GM18505 (cell line): ENCODE data around the gene ABTB2.

Source experiments
- ATAC-seq: cut with Tn5 transposase; IDR thresholded peaks from one replicate; pipeline ENCODE4 v1.9.1; 2021; ENCODE audit not compliant: unreplicated experiment
- POLR2A ChIP-seq: IDR thresholded peaks from 4 replicates; pipeline ENCODE4 v1.6.1; 2011; ENCODE audit warnings: borderline replicate concordance; ENCODE audit not compliant: insufficient read depth, insufficient read length; ENCODE audit errors: extremely low read depth

Gene ABTB2

DNA sequence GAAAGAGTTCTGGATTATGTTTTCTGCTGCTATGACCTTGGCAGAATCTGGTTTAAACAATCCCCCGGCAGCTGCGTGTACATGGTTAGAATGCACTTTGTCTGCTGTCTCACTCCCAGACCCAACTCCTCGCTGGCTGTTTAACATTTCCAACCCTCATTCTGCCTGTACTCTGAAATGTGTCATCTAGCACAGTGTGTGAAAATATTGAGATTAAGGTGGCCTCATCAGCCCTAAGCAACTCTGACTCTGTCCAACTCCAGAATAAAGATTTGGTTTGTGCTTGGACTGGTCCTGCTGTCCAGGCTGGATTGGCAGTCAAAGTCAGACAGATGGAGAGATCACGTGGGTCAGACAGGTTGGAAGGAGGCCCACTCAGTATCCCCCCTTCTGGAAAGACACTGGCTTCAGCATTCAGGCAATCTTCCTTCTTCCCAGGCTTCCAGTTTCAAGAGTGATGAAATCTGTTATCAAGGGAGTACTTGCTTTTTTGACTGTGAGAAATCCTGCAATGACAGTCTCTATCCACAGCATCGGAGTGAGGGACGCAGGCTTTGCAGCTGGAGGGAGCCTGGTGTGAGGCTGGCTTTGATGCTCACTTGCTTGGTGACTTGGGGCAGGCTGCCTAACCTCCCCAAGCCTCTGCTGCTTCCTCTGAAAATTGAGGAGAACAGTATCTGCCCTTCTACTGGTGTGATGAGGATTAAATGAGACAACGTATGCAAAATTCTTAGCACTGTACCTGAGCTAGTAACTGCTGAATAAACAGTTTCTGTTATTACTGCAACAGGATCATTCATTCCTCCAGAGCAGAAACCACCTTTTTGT, 29.8 kb downstream of the ABTB2 start:
- TF ChIP-seq POLR2A = no peak
- no peak for ATAC-seq

DNA sequence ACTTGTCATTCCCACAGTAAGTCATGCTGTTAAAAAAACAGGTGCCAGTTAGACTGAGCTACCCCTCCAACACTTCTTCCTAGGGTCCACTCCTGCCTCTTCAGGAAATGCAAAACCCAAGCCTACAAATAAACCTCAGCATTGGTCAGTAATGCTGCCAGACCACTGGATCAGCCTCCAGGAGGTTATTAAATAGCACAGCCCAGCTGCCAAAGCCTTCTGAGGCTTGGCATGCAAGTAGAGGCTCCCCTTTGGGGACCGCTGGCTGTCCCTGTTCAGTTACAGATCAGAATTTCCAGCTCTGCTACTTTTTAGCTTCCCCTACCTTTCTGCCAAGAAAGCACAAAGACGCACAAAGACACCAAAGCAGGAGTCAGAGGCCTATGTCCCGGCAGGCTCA, 33.3 kb downstream of the ABTB2 start:
- ATAC-seq = no peak
- TF ChIP-seq POLR2A = no peak

DNA sequence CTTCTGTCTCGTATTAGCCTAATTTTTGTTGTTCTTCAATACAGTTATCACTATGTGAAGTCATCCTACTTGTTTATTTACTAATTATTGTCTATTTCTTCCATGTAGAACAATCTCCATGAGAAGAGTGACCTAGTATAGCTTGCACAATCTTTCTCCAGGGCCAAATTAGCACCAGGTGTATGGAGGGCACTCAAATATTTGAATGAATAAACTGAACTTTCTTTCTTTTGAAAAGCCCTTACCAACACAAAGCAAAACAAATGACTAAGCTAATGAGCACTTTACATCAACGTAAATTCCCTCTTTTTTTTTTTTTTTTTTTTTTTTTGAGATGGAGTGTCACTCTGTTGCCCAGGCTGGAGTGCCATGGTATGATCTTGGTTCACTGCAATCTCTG, 34.2 kb downstream of the ABTB2 start:
- no peak for TF ChIP-seq POLR2A
- ATAC-seq = no peak

DNA sequence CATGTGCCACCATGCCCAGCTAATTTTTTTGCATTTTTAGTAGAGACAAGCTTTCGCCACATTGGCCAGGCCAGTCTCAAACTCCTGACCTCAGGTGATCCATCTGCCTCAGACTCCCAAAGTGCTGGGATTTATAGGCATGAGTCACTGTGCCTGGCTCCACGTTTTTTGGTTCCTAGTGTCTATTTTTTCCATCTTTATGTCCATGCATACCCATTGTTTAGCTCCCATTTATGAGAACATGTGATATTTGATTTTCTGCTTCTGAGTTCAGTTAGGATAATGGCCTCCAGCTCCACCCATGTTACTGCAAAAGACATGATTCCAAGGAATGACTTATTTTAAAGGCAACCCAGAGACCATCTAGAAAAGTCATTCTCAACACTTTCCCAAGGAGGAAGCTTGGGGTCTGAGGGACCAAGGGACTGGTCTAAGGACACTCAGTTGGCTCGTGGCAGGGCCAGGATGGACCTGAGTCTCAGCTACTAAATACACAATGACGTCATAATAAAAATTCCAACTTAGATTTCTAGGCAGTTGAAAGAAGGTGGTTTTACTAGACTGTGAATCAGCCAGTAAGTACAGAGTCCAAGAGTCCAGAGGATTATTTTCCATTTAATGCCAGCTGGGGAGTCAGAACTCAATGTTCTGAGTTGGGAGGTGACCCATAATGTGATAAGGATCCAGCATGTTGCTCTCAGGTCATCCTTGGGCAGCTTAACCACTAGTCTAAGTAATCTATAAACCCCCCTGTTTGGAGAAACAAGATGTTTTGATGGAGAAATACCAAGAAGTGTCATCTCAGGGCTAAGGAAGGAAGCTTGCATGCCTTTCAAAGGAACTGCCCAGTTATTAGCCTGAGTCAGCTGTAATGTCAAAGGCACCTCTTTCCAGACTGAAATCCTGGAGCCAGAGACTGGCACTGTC, 39.4 kb downstream of the ABTB2 start:
- no peak for TF ChIP-seq POLR2A
- ATAC-seq = no peak

DNA sequence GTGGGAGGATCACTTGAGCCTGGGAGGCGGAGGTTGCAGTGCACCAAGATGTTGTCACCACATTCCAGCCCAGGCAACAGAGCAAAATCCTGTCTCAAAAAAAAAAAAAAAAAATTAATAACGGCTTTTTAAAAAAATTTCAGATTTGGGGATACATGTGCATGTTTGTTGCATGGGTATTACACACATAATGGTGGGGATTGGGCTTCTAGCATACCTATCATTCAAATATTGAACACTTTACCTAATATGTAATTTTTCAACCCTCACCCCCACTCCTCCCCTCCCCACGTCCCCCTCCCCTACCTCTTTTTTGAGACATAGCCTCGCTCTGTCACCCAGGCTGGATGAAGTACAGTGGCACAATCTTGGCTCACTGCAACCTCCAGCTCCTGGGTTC, 40.1 kb downstream of the ABTB2 start:
- ATAC-seq = no peak
- TF ChIP-seq POLR2A = no peak

DNA sequence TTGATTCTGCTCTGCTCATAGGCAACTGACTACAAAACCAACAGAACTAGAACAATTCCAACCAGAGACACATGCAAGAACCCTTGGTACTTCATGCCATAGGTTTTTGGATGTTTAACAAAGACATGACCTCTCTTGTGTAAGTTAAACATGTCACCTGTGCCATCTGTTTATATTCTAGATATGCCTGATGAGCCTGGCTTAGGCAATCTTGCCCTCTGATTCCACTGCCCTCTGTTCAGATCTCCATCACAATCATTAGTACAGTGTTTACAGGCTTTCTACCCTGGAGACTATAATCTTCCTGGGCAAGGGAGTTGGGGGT, 40.8 kb downstream of the ABTB2 start:
- TF ChIP-seq POLR2A = no peak
- no peak for ATAC-seq

DNA sequence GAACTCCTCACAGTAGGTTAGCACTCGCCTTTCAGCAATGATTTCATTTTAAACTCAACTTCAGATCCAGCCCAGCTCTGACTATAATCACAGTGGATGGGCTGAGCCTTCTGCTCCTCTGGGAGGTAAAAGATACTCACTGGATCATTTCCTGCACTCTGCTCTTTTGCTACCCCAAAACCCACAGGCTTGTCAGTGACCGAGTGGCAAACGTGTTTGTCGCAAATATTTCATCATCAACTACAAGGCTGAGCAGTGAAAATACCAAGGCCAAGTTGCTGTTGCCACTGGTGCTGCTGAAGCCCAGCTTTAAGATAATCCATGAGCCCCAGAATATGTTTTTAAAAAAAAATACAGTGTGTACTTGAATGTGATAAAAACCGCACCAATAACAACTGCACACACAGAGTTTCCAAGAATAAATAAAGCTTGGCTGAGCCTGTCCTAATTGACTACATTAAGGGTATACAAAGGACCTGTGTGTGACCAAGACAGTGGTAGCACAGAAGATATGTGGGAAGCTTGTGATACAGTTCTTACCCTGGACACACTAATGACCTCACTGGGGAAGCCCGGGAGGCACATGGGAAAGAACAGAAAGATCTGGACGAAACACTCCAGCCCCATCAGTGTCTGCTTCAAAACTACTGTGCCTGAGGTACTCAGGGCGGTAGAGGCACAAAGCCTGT, 41.3 kb downstream of the ABTB2 start:
- no peak for TF ChIP-seq POLR2A
- no peak for ATAC-seq

DNA sequence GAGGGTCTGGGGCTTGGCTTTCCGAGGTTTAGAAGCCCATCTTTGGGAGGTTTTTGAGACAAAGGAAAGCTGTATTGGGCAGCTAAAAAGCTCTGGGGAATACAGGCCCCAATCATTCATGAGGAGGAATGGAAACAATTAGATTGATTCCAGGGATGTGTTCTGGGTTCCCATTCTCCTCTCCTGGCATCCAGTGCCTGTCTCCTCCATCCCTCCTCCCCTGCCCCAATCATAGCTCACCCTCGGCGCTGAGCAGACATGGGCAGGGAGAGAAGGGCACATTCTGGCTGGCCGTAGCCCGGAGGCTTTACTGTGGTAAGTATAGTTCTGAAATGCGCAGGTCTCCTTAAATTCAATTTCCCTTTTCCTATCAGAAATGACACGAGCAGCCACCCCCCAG, 42.4 kb downstream of the ABTB2 start:
- no peak for ATAC-seq
- TF ChIP-seq POLR2A = no peak

DNA sequence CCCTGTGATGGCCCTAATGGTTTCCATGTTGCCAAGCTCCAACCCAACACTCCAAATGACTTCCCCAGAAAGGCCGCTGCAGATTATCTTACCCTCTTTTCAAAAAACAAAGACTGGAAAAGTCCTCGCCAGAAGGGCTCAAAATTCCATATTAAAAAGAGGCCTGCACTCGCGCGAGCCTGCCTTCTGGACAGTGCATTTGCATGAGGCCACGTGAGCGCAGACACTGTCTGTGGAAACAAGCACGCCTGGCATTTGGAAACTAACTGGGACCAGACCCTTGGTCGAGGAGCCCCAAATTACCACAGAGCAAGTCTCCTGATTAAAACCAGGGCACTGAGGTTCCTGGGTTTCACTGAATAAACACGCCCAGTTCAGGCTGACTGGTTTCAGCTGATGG, 42.9 kb downstream of the ABTB2 start:
- no peak for ATAC-seq
- TF ChIP-seq POLR2A = no peak

DNA sequence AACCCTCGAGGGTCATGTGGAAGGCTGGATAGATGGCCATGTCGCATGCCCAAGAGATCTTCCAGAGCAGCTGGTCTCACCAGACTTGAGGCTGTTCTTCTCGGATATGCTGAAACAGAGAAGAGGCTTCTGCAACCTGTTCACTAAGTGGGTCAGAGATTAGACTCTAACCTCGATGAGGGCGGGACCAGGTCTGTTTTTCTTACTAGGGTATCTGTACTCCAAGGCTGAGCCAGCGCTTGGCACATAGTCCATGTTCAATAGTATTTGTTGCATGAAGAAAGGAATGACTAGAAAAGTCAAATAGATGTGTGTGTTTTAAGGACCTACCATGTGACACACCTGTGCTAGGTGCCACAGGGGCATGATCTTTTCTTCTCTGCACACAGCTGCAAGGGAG, 43.6 kb downstream of the ABTB2 start:
- ATAC-seq = no peak
- TF ChIP-seq POLR2A = no peak

DNA sequence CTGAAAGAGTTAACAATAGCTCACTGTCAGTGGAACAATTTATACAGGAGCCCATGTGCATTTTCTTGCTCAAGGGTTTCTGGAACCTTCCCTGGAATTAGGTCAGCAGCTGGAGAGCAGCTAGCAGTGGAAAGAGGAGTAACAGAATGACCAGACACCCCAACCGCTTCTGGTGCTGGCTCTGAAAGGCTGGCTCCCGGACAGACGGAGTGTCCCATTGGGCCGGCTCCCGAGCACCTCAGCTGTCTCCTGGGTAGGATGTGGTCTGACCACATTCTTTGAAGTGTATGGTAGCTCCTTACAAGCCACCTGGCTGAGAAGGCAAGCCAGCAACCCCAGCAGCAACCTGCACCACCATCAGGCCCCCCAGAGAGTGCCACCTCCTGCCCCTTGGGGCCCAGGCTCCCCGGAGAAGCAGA, 44.7 kb downstream of the ABTB2 start:
- no peak for TF ChIP-seq POLR2A
- peak; percentile 80 for ATAC-seq

DNA sequence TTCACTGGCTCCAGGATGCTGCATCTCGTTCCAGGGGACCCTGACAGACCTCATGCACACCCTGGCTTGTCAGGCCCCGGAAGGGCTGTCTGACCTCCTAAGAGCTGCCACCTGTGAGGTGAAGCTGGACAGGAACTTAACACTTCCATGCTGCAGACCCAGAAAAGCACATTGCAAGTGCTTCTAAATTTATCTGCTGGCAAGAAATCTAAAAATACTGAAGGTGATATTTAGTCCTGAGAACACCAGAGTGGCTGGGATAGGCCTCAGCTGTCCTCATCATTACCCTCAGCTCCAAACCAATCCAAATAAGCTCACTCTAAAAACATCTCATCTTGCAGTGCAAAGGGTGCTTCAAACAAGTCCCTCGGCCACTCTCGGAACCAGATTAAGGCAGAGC, 46.7 kb downstream of the ABTB2 start:
- no peak for TF ChIP-seq POLR2A
- no peak for ATAC-seq

DNA sequence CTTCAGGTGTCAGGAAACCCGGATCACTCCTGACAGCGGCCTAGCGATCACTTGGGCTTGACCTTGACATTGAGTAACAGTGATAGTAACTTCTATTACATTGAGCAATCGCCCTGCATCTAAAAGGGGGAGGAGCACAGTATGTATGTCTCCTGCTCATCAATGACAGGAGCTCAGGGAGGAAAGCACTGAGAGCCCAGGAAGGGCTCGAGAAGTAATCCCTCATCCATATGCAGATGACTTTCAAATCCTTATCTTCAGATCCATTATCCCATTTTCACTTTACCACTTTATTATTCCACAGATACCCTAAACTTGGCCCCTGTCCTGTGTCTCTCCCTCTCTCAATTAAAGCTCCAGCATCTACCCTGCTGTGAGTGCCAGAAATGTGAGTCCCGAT, 47.8 kb downstream of the ABTB2 start:
- no peak for ATAC-seq
- TF ChIP-seq POLR2A = no peak
